Measurements from ENCODE around the gene HLF.

The HLF gene

DNA sequence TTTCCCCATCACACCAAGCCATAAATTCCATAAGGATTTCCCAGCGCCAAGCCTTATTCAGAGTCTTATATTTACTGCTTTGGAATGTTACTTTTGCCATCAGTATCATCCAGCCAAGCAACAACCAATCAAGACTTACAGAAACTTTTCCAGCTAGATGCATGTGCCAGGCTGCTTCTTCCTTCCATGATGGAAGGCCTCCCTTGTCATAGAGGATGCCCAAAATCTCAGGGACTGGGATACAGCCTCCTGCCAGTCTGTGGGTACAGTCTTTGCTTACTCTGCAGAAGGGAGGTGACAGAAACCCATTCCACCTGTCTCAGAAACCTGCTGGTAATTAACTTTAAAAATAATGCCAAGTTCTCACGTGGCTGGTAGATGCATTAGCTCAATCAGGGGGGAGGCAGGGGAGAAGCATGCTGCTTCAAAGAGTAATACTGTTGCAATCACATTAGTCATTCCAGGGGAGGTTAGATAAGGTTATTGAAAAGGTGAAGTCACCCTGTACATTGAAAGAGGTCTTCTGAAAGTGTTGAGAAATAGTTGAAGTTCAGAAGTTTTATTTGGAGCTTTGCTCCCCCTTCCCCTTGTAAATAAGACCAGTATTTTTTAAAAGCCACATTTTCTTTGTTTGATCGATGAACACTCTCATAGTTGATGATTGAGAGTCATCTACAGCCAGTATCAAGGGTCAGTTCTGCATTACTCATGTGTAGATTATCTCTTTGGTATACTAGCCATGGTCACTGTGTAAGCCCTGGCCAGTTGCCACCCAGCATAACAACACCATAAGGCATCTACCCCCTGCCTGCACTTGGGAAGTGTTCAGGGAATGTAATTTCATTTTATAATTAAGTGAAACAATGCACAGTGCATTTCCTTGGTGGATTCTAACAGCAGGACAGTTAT, 22.2 kb downstream of the HLF start:
- in situ Hi-C loops (cut with HindIII; ENCODE audit: low sequenced_read_pairs), result no loop called here
- TF ChIP-seq, protein P1, sequence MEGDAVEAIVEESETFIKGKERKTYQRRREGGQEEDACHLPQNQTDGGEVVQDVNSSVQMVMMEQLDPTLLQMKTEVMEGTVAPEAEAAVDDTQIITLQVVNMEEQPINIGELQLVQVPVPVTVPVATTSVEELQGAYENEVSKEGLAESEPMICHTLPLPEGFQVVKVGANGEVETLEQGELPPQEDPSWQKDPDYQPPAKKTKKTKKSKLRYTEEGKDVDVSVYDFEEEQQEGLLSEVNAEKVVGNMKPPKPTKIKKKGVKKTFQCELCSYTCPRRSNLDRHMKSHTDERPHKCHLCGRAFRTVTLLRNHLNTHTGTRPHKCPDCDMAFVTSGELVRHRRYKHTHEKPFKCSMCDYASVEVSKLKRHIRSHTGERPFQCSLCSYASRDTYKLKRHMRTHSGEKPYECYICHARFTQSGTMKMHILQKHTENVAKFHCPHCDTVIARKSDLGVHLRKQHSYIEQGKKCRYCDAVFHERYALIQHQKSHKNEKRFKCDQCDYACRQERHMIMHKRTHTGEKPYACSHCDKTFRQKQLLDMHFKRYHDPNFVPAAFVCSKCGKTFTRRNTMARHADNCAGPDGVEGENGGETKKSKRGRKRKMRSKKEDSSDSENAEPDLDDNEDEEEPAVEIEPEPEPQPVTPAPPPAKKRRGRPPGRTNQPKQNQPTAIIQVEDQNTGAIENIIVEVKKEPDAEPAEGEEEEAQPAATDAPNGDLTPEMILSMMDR (IDR thresholded peaks at IDR 0.05; ENCODE audit: low read depth, low read length), result no peak
- H3K4me3 ChIP-seq (ENCODE audit: low read depth, low read length), result no peak overlapping the region
- DNase-seq (ENCODE audit: low read depth, low spot score), result peak; percentile 54

DNA sequence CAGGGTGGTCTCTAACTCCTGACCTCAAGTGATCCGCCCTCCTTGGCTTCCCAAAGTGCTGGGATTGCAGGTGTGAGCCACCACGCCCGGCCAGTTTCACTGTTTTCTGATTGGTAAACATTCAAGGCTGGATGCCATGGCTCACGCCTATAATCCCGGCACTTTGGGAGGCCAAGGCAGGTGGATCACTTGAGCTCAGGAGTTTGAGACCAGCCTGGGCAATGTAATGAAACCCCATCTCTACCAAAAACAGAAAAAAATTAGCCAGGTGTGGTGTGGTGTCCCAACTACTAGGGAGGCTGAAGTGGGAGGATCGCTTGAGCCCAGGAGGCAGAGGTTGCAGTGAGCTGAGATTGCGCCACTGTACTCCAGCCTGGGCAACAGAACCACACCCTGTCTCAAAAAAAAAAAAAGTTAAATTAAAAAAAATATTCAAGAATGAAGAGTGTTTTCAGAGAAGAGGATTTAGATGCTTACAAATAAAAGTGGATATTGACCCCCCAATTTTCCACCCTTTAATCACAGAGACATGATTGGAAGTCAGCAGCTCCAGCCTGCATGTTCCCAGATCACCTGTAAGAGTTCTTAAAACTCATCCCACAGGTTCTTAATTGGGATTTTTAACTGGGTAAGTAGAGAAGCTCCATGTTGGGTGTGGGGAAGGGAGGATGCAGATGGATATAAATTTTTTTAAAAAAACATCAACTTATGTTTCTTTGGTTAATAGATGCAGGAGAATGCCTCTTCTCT, 23.8 kb downstream of the HLF start:
- DNase-seq (ENCODE audit: low read depth, low spot score), result no peak
- in situ Hi-C loops (cut with HindIII; ENCODE audit: low sequenced_read_pairs), result no loop called here
- no peak overlapping the region for H3K4me3 ChIP-seq (ENCODE audit: low read depth, low read length)
- TF ChIP-seq, protein P1 (IDR thresholded peaks at IDR 0.05; ENCODE audit: low read depth, low read length), result no peak

DNA sequence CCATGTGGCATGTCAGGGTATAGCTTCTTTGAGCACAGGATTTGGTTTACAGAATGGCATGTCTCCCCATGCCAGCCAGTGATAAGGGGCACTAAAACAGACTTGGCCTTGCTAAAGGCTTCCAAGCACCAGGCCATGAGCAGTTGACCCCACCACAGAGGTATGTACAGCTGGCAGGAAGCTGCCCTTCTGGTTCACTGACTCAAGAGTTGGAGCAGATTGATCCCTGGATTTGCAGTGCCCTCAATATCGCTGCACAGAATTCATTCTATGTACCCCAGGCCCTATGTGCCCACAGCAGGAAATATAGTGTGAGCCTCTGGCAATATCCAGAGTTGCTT, 24.3 kb downstream of the HLF start:
- no peak for DNase-seq (ENCODE audit: low read depth, low spot score)
- in situ Hi-C loops (cut with HindIII; ENCODE audit: low sequenced_read_pairs), result no loop called here
- H3K4me3 ChIP-seq (ENCODE audit: low read depth, low read length), result no peak overlapping the region
- TF ChIP-seq, protein P1 (IDR thresholded peaks at IDR 0.05; ENCODE audit: low read depth, low read length), result no peak

DNA sequence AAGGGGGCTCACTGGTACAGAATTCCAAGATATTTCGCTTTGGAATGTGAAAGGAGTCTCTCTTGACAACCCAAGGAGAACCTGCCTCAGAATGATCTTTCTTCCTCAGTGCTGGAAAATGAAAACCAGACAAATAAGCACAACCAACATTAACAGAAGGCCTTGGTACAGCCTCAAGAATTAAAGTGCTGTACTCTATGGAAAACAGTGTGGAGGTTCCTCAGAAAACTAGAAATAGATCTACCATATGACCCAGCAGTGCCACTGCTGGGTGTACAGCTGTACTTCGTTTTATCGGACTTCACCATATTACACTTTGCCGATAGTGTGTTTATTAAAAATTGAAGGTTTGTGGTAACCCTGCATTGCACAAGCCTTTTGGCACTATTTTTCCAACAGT, 25.2 kb downstream of the HLF start:
- in situ Hi-C loops (cut with HindIII; ENCODE audit: low sequenced_read_pairs), result no loop called here
- H3K4me3 ChIP-seq (ENCODE audit: low read depth, low read length), result no peak overlapping the region
- DNase-seq (ENCODE audit: low read depth, low spot score), result no peak
- TF ChIP-seq, protein P1 (IDR thresholded peaks at IDR 0.05; ENCODE audit: low read depth, low read length), result no peak

DNA sequence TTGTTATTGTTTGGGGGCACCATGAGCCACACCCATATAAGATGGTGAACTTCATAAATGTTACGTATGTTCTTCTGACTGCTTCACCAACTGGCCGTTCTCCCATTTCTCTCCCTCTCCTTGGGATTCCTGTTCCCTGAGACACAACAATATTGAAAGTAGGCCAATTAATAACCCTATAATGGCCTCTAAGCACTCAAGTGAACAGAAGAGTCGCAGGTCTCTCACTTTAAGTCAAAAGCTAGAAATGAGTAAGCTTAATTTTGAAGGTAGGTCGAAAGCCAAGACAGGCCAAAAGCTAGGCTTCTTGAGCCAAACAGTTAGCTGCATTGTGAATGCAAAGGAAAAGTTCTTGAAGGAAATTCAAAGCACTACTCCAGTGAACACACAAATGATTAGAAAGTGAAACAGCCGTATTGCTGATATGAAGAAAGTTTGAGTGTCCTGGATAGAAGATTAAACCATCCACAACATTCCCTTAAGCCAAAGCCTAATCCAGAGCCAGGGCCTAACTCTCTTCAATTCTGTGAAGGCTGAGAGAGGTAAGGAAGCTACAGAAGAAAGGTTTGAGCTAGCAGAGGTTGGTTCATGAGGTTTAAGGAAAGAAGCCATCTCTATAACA, 25.8 kb downstream of the HLF start:
- no peak overlapping the region for H3K4me3 ChIP-seq (ENCODE audit: low read depth, low read length)
- TF ChIP-seq, protein P1 (IDR thresholded peaks at IDR 0.05; ENCODE audit: low read depth, low read length), result no peak
- in situ Hi-C loops (cut with HindIII; ENCODE audit: low sequenced_read_pairs), result no loop called here
- DNase-seq (ENCODE audit: low read depth, low spot score), result no peak

DNA sequence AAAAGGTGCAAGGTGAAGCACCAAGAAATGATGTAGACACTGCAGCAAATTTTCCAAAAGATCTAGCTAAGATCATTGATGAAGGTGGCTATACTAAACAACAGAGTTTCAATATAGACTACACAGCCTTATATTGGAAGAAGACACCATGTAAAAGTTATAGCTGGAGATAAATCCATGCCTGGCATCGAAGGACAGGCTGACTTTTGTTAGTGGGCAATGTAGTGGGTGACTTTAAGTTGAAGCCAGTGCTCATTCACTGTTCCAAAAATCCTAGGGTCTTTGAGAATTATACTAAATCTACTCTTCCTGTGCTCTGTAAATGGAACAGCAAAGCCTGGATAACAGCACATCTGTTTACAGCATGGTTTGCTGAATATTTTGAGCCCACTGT, 26.4 kb downstream of the HLF start:
- DNase-seq (ENCODE audit: low read depth, low spot score), result no peak
- in situ Hi-C loops (cut with HindIII; ENCODE audit: low sequenced_read_pairs), result no loop called here
- TF ChIP-seq, protein P1 (IDR thresholded peaks at IDR 0.05; ENCODE audit: low read depth, low read length), result no peak
- no peak overlapping the region for H3K4me3 ChIP-seq (ENCODE audit: low read depth, low read length)
